PC-3 (cell line): ENCODE data around the gene USP20. TPM values are rescaled to one million over a fixed set of nuclear protein-coding genes. Genes with fewer than 3 reads are reported as not detected.

Source experiments
- ATAC-seq: fragments of 200-7000 bp; cut with Tn5 transposase; 2 replicates; pipeline ENCODE4 v1.9.1; 2020; ENCODE audit warnings: mild to moderate bottlenecking, moderate library complexity
- BruUV-seq: library from RNA; stranded (reverse); fragments of 400-500 nt; replicated peaks from 2 replicates; lab custom pipeline; 2021; lab: Mats Ljungman, UMichigan
- CTCF ChIA-PET: fragments of 300-600 bp; sonication (Branson Sonifier 250); formaldehyde crosslinking; loops from one replicate; lab custom pipeline; 2022; ENCODE audit warnings: antibody characterized with exemption; lab: Charles Lee
- POLR2A ChIA-PET: fragments of 300-600 bp; sonication (Branson Sonifier 250); formaldehyde crosslinking; loops from one replicate; lab custom pipeline; 2022; ENCODE audit warnings: antibody characterized with exemption; ENCODE audit not compliant: unreplicated experiment; lab: Charles Lee
- DNase-seq: peaks from one replicate; pipeline ENCODE4 v3.0.0-alpha.2; 2015
- H2AFZ ChIP-seq: fragments of 300-600 bp; sonication (generic); 2 replicates; pipeline ENCODE4 v1.6.0; 2016; ENCODE audit warnings: antibody characterized with exemption, low read length
- H3F3A ChIP-seq: fragments of 300-600 bp; sonication (generic); one replicate; pipeline ENCODE4 v1.6.0; 2017; ENCODE audit warnings: antibody characterized with exemption, low read length, control low read depth, mild to moderate bottlenecking; ENCODE audit not compliant: unreplicated experiment
- H3K27ac ChIP-seq: fragments of 300-600 bp; sonication (generic); 2 replicates; pipeline ENCODE4 v1.5.1; 2016; ENCODE audit warnings: mild to moderate bottlenecking, low read length
- H3K27me3 ChIP-seq: fragments of 300-600 bp; sonication (generic); 2 replicates; pipeline ENCODE4 v1.6.1; 2016; ENCODE audit warnings: low read length, mixed read lengths
- H3K36me3 ChIP-seq: fragments of 300-600 bp; sonication (generic); 2 replicates; pipeline ENCODE4 v1.6.1; 2016; ENCODE audit warnings: low read depth, mixed run types, low read length, mixed read lengths
- H3K4me1 ChIP-seq: fragments of 300-600 bp; sonication (generic); 2 replicates; pipeline ENCODE4 v1.5.1; 2016; ENCODE audit warnings: low read length; ENCODE audit not compliant: insufficient read depth
- H3K4me2 ChIP-seq: fragments of 300-600 bp; sonication (generic); 2 replicates; pipeline ENCODE4 v1.6.0; 2016; ENCODE audit warnings: low read length
- H3K4me3 ChIP-seq: fragments of 300-600 bp; sonication (generic); 2 replicates; pipeline ENCODE4 v1.5.1; 2016; ENCODE audit warnings: mild to moderate bottlenecking, low read length, mixed read lengths
- H3K79me2 ChIP-seq: fragments of 300-600 bp; sonication (generic); 2 replicates; pipeline ENCODE4 v1.6.1; 2017; ENCODE audit warnings: low read length, mixed read lengths
- H3K9ac ChIP-seq: fragments of 300-600 bp; sonication (generic); 2 replicates; pipeline ENCODE4 v1.6.0; 2016; ENCODE audit warnings: mild to moderate bottlenecking, low read length
- H3K9me2 ChIP-seq: fragments of 300-600 bp; sonication (generic); replicated peaks from 2 replicates; pipeline ENCODE4 v1.6.1; 2016; ENCODE audit warnings: mixed run types, low read length, mixed read lengths
- H3K9me3 ChIP-seq: fragments of 300-600 bp; sonication (generic); 2 replicates; pipeline ENCODE4 v1.6.1; 2016; ENCODE audit warnings: low read length, mixed read lengths
- H4K20me1 ChIP-seq: fragments of 300-600 bp; sonication (generic); 2 replicates; pipeline ENCODE4 v1.6.1; 2016; ENCODE audit warnings: low read length, mixed read lengths
- CTCF ChIP-seq: fragments of 300-600 bp; sonication (generic); conservative IDR thresholded peaks from 2 replicates; pipeline ENCODE4 v1.5.1; 2017; ENCODE audit warnings: antibody characterized with exemption, low read depth, mild to moderate bottlenecking, low read length
- EZH2 ChIP-seq: fragments of 300-600 bp; sonication (generic); IDR thresholded peaks from one replicate; pipeline ENCODE4 v1.6.1; 2017; ENCODE audit warnings: antibody characterized with exemption, mild to moderate bottlenecking, low read length; ENCODE audit not compliant: unreplicated experiment
- EZH2phosphoT487 ChIP-seq: fragments of 300-600 bp; sonication (generic); IDR thresholded peaks from 2 replicates; pipeline ENCODE4 v1.6.1; 2018; ENCODE audit warnings: mild to moderate bottlenecking, antibody characterized with exemption, low read length, borderline replicate concordance
- intact Hi-C: fragments of 100-400 bp; cut with micrococcal nuclease; formaldehyde crosslinking; loops from 2 replicates; pipeline ENCODE4 v1.9.0; 2023
- total RNA-seq: library from RNA; depleted of rRNA; stranded (reverse); fragments of >200 nt; gene quantifications from 2 replicates; pipeline ENCODE4 v1.2.3, GENCODE V29; 2014

Gene USP20
- total RNA-seq, 1 experiment from 2014 or later = 15.0 TPM

- POLR2A ChIA-PET = no interaction called here
- no peaks in the 10 kb centered on the region for H3F3A ChIP-seq
- CTCF ChIA-PET = no interaction called here
- no peaks in the 10 kb centered on the region for H3K9me3 ChIP-seq
- no peaks in the 10 kb centered on the region for H3K79me2 ChIP-seq
- H3K27me3 ChIP-seq = no peaks in the 10 kb centered on the region
- intact Hi-C loops = no loop called here
- TF ChIP-seq EZH2 (no peak), EZH2phosphoT487 (no peak), CTCF (no peak)
- no peak overlapping the region for H3K4me2 ChIP-seq
- no peak for ATAC-seq
- H3K4me1 ChIP-seq = peaks cover 7% of the 10 kb centered on the region; the same call in 1 of the 2 replicates
- H3K9ac ChIP-seq = no peak overlapping the region
- no TSS peak for BruUV-seq
- DNase-seq = no peak
- H3K9me2 ChIP-seq = no peaks in the 10 kb centered on the region
- no peak overlapping the region for H2AFZ ChIP-seq
- H3K27ac ChIP-seq = no peak overlapping the region
- H3K4me3 ChIP-seq = no peak overlapping the region
- no peaks in the 10 kb centered on the region for H3K36me3 ChIP-seq
- H4K20me1 ChIP-seq = no peaks in the 10 kb centered on the region
Measured at GRCh38 chr9:129864991-129865647, 29.9 kb downstream of the USP20 start.

- BruUV-seq = no TSS peak
- TF ChIP-seq EZH2phosphoT487 (no peak), EZH2 (no peak), CTCF (no peak)
- CTCF ChIA-PET = no interaction called here
- intact Hi-C loops = no loop called here
- POLR2A ChIA-PET = no interaction called here
- Histone ChIP-seq H3K9ac (no peak overlapping the region), H3K9me2 (no peaks in the 10 kb centered on the region), H3K79me2 (no peaks in the 10 kb centered on the region), H3K27ac (no peak overlapping the region), H3K27me3 (no peaks in the 10 kb centered on the region), H3K4me1 (peaks cover 7% of the 10 kb centered on the region; the same call in 1 of the 2 replicates), H3K4me3 (no peak overlapping the region), H3K9me3 (no peaks in the 10 kb centered on the region), H2AFZ (no peak overlapping the region), H3K4me2 (no peak overlapping the region), H3F3A (no peaks in the 10 kb centered on the region), H4K20me1 (no peaks in the 10 kb centered on the region), H3K36me3 (no peaks in the 10 kb centered on the region)
- ATAC-seq = no peak
- DNase-seq = no peak
Measured at GRCh38 chr9:129865668-129866320, 30.5 kb downstream of the USP20 start.
